K562 (cell line): ENCODE measurements around the gene ATP9B. TPM values are rescaled to one million over a fixed set of nuclear protein-coding genes. Genes with fewer than 3 reads are reported as not detected.

Experiments
- ATAC-seq: fragments of 200-7000 bp; cut with Tn5 transposase; 3 replicates; pipeline ENCODE4 v1.9.1; 2020; ENCODE audit warnings: moderate library complexity
- BruUV-seq: library from RNA; stranded (reverse); fragments of 400-500 nt; replicated peaks from 2 replicates; lab custom pipeline; 2021; lab: Mats Ljungman, UMichigan
- CTCF ChIA-PET: fragments of 300-600 bp; formaldehyde crosslinking; extraction: SDS; loops from one replicate; lab custom pipeline; 2021; ENCODE audit warnings: low intra/inter-chr PET ratio; lab: Yijun Ruan, JAX
- POLR2A ChIA-PET: fragments of 300-600, 350-650 bp; sonication (Branson Sonifier 250); formaldehyde crosslinking; extraction: SDS; loops from one replicate; lab custom pipeline; 2021; ENCODE audit warnings: antibody characterized with exemption, inconsistent platforms; lab: Yijun Ruan, JAX
- DNase-seq, 4 experiments: peaks; one replicate each; pipeline versions ENCODE4 v3.0.0 to v3.0.0-alpha.2; 2011 to 2018; ENCODE audit warnings: low spot score in 3 of 4, mixed read lengths in 3 of 4; ENCODE audit errors: extremely low read depth in 1 of 4
- FAIRE-seq: peaks from 2 replicates; lab custom pipeline; 2011; peaks lifted over from hg19 to GRCh38; lab: Jason Lieb, UNC
- H2AFZ ChIP-seq: 2 replicates; pipeline ENCODE4 v1.6.0; 2011; ENCODE audit warnings: low read depth, low read length, control low read depth, inconsistent platforms
- H3K27ac ChIP-seq: fragments of 200-600 bp; 3 replicates; pipeline ENCODE4 v1.8.0; 2011; ENCODE audit warnings: low read depth, mild to moderate bottlenecking, control low read depth, inconsistent platforms, low read length, moderate library complexity, mixed read lengths; ENCODE audit errors: extremely low read depth
- H3K27me3 ChIP-seq, 2 experiments: fragments of 300-600 bp in 1 of 2; 2 replicates in 1 of 2; 3 replicates in 1 of 2; pipeline versions ENCODE4 v1.6.0 to v1.8.0; 2011; ENCODE audit warnings: inconsistent platforms in 2 of 2, low read length in 2 of 2, mild to moderate bottlenecking in 1 of 2, mixed read lengths in 1 of 2, moderate library complexity in 1 of 2; ENCODE audit not compliant: control insufficient read depth in 2 of 2, insufficient read depth in 2 of 2
- H3K36me3 ChIP-seq: fragments of 300-600 bp; 3 replicates; pipeline ENCODE4 v1.8.0; 2011; ENCODE audit warnings: mild to moderate bottlenecking, low read length, inconsistent platforms; ENCODE audit not compliant: control insufficient read depth, insufficient read depth
- H3K4me1 ChIP-seq, 2 experiments: fragments of 200-600 bp in 1 of 2; replicated peaks in 1 of 2; 2 replicates in 1 of 2; 3 replicates in 1 of 2; pipeline versions ENCODE4 v1.5.1 to v1.8.0; 2011; ENCODE audit warnings: inconsistent platforms in 2 of 2, low read length in 2 of 2, mild to moderate bottlenecking in 1 of 2, mixed read lengths in 1 of 2, moderate library complexity in 1 of 2; ENCODE audit not compliant: control insufficient read depth in 2 of 2, insufficient read depth in 2 of 2
- H3K4me2 ChIP-seq: 2 replicates; pipeline ENCODE4 v1.6.1; 2011; ENCODE audit warnings: low read length, control low read depth, inconsistent platforms, mixed read lengths; ENCODE audit not compliant: insufficient read depth
- H3K4me3 ChIP-seq: fragments of 200-600 bp; sonication (generic), shearing (Covaris generic); 2 replicates; pipeline ENCODE4 v1.5.1; 2016; ENCODE audit warnings: control low read depth, inconsistent platforms
- H3K79me2 ChIP-seq: fragments of 200-600 bp; 3 replicates; pipeline ENCODE4 v1.8.0; 2011; ENCODE audit warnings: low read length, inconsistent platforms; ENCODE audit not compliant: control insufficient read depth, insufficient read depth
- H3K9ac ChIP-seq, 2 experiments: 2 replicates each; pipeline versions ENCODE4 v1.6.0 to v1.6.1; 2011; ENCODE audit warnings: low read depth in 2 of 2, low read length in 2 of 2, control low read depth in 1 of 2, inconsistent platforms in 1 of 2, mild to moderate bottlenecking in 1 of 2, mixed read lengths in 1 of 2; ENCODE audit not compliant: insufficient read depth in 1 of 2
- H3K9me1 ChIP-seq: one replicate; pipeline ENCODE4 v1.6.0; 2011; ENCODE audit warnings: inconsistent platforms, mild to moderate bottlenecking, low read length, moderate library complexity; ENCODE audit not compliant: control insufficient read depth, insufficient read depth
- H3K9me3 ChIP-seq: replicated peaks from 2 replicates; pipeline ENCODE4 v1.5.1; 2011; ENCODE audit warnings: low read depth, low read length, inconsistent platforms; ENCODE audit not compliant: control insufficient read depth, insufficient read depth
- H4K20me1 ChIP-seq: replicated peaks from 2 replicates; pipeline ENCODE4 v1.6.1; 2011; ENCODE audit warnings: low read length, inconsistent platforms, mixed read lengths; ENCODE audit not compliant: control insufficient read depth, insufficient read depth
- JUN ChIP-seq, 2 experiments: sonication (generic) in 1 of 2; formaldehyde crosslinking in 1 of 2; IDR thresholded peaks; 2 replicates each; pipeline versions ENCODE4 v1.6.1 to v1.8.0; 2012 to 2022; ENCODE audit warnings: borderline replicate concordance in 2 of 2, mild to moderate bottlenecking in 2 of 2, improper control_type of control experiment in 1 of 2, low read depth in 1 of 2, low read length in 1 of 2, missing genetic modification reagents in 1 of 2
- MAZ ChIP-seq, 2 experiments: fragments of 450-650 bp in 1 of 2; sonication (generic) in 1 of 2; formaldehyde crosslinking; IDR thresholded peaks in 1 of 2; conservative IDR thresholded peaks in 1 of 2; 2 replicates each; pipeline versions ENCODE4 v1.4.0 to v1.5.0; 2020; ENCODE audit warnings: mild to moderate bottlenecking in 1 of 2, missing genetic modification reagents in 1 of 2
- STAG1 ChIP-seq: sonication (generic); formaldehyde crosslinking; IDR thresholded peaks from 2 replicates; pipeline ENCODE4 v1.5.0; 2020; ENCODE audit warnings: missing genetic modification reagents, borderline replicate concordance
- ZNF324 ChIP-seq: fragments of 250-450 bp; sonication (Bioruptor Pico); IDR thresholded peaks from 2 replicates; pipeline ENCODE4 v1.4.0; 2020; ENCODE audit warnings: mild to moderate bottlenecking
- WGBS: fragments of 100-300 bp; shearing (Covaris generic); methylation state at CpG from one replicate; pipeline ENCODE4 v1.1.6; 2016; ENCODE audit warnings: low coverage, mixed read lengths; ENCODE audit not compliant: insufficient coverage; ENCODE audit errors: missing lambda C conversion rate; 5-methylcytosine and 5-hydroxymethylcytosine counted together
- in situ Hi-C: fragments of 300-500 bp; cut with MboI; formaldehyde crosslinking; loops from 4 replicates; pipeline ENCODE4 v1.15.0; 2018; ENCODE audit warnings: inconsistent platforms, mixed read lengths
- intact Hi-C: fragments of 100-400 bp; cut with micrococcal nuclease; formaldehyde crosslinking; loops from 2 replicates; pipeline ENCODE4 v1.14.2; 2022
- polyA plus RNA-seq, 8 experiments: library from polyadenylated mRNA; depleted of rRNA in 4 of 8; stranded (reverse) in 5 of 8; unstranded in 3 of 8; fragments of >200 nt; fragmentation: Nextera tagmentation in 2 of 8; fragmentation: Illumina TruSeq in 1 of 8; extraction: Ambion mirVana in 2 of 8; extraction: Trizol in 1 of 8; gene quantifications; 2 replicates each; pipeline versions ENCODE4 v1.2.1 to v1.2.3, GENCODE V29; 2011 to 2014; ENCODE audit warnings: inconsistent platforms in 1 of 8, missing spikeins in 1 of 8
- total RNA-seq, 7 experiments: library from RNA; depleted of rRNA in 6 of 7; stranded (reverse); fragments of >200 nt in 6 of 7; fragmentation: Illumina TruSeq in 2 of 7; extraction: Trizol in 2 of 7; gene quantifications; 2 replicates each; pipeline versions ENCODE4 v1.2.1 to v1.2.3, GENCODE V29; 2011 to 2021; ENCODE audit warnings: low replicate concordance in 1 of 7
- TF ChIP-seq, protein P1 (sequence below), 3 experiments: fragments of 200-800 bp in 1 of 3; fragments of 250-450 bp in 1 of 3; fragments of 450-650 bp in 1 of 3; sonication (Bioruptor Pico) in 1 of 3; sonication (Bioruptor generic) in 1 of 3; formaldehyde crosslinking in 1 of 3; IDR thresholded peaks; 2 replicates each; pipeline versions ENCODE4 v1.6.1 to v1.8.0; 2016 to 2022; ENCODE audit warnings: mild to moderate bottlenecking in 2 of 3, missing genetic modification characterization in 2 of 3, missing compliant biosample characterization in 1 of 3, moderate library complexity in 1 of 3

The ATP9B gene
- total and polyA plus RNA-seq, 9 of the 15 experiments (the other 6 are each of a cell fraction or from before 2014, with no cell fraction given): 0.66 to 13.2 (median 7.9) TPM

- no peaks in the 10 kb centered on the region for H3K79me2 ChIP-seq
- no TSS peak for BruUV-seq
- H2AFZ ChIP-seq: no peak overlapping the region
- no peaks in the 10 kb centered on the region for H4K20me1 ChIP-seq
- 59% methylated on average over 3 of the region's 4 CpGs for WGBS
- H3K36me3 ChIP-seq: peaks cover 7% of the 10 kb centered on the region; the same call in 1 of the 3 replicates
- DNase-seq (no peak), ATAC-seq (no peak), FAIRE-seq (no peak)
- no peak overlapping the region for H3K9ac ChIP-seq
- H3K4me2 ChIP-seq: no peak overlapping the region
- in situ Hi-C loops (no loop called here), intact Hi-C loops (no loop called here)
- ChIA-PET CTCF (no interaction called here), POLR2A (no interaction called here)
- no peaks in the 10 kb centered on the region for H3K9me3 ChIP-seq
- TF ChIP-seq, protein P1, sequence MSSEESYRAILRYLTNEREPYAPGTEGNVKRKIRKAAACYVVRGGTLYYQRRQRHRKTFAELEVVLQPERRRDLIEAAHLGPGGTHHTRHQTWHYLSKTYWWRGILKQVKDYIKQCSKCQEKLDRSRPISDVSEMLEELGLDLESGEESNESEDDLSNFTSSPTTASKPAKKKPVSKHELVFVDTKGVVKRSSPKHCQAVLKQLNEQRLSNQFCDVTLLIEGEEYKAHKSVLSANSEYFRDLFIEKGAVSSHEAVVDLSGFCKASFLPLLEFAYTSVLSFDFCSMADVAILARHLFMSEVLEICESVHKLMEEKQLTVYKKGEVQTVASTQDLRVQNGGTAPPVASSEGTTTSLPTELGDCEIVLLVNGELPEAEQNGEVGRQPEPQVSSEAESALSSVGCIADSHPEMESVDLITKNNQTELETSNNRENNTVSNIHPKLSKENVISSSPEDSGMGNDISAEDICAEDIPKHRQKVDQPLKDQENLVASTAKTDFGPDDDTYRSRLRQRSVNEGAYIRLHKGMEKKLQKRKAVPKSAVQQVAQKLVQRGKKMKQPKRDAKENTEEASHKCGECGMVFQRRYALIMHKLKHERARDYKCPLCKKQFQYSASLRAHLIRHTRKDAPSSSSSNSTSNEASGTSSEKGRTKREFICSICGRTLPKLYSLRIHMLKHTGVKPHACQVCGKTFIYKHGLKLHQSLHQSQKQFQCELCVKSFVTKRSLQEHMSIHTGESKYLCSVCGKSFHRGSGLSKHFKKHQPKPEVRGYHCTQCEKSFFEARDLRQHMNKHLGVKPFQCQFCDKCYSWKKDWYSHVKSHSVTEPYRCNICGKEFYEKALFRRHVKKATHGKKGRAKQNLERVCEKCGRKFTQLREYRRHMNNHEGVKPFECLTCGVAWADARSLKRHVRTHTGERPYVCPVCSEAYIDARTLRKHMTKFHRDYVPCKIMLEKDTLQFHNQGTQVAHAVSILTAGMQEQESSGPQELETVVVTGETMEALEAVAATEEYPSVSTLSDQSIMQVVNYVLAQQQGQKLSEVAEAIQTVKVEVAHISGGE (CRISPR knock-in tag; IDR thresholded peaks at IDR 0.05): no peak
- TF ChIP-seq STAG1 (CRISPR knock-in tag) (no peak), ZNF324 (CRISPR knock-in tag) (no peak), MAZ (CRISPR knock-in tag; conservative IDR thresholded peaks at IDR 0.05 in 1 of 2, IDR thresholded peaks at IDR 0.05 in 1 of 2) (no peak), JUN (IDR thresholded peaks at IDR 0.05; ENCODE audit: borderline replicate concordance, low read depth, low read length) (no peak), JUN (CRISPR knock-in tag; IDR thresholded peaks at IDR 0.05; ENCODE audit: borderline replicate concordance) (no peak)
- TF ChIP-seq, all 486 proteins: peak for 0
- Histone ChIP-seq H3K27me3 (no peaks in the 10 kb centered on the region), H3K4me1 (no peaks in the 10 kb centered on the region), H3K9me1 (no peaks in the 10 kb centered on the region), H3K27ac (no peak overlapping the region), H3K4me3 (no peak overlapping the region)
These were observed 137.2 kb downstream of the ATP9B start for GRCh38 chr18:79206444-79206843.
